Measurements from ENCODE around the gene MACROH2A1.

DNA sequence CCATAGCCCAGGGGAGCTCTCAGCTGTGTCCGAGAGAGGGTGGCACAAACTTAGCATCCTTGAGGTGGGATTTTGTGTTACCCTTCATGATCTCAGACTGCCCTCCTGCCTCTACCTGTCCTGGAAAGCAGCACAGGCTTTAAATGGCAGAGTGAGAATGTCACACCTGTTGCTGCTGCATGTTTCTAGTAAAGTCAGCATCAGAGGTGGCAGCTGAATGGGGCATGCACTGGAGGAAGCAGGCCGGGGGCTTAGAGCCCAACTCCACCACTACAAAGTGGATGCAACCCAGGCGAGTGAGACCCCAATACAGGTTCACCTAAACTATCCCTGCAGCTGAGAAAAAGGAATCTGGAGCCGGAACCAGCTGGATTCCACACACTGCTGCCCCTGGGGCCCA is 51.6 kb downstream of the MACROH2A1 start:
- TF ChIP-seq CTCF (IDR thresholded peaks at IDR 0.05 in 2 of 3, conservative IDR thresholded peaks at IDR 0.05 in 1 of 3; ENCODE audit: control insufficient read depth in 2 of 3, extremely low read depth in 1 of 3, insufficient read depth in 1 of 3, low read depth in 3 of 3, low read length in 3 of 3) (no peak), ESRRA (IDR thresholded peaks at IDR 0.05; ENCODE audit: low read length) (no peak), TAF1 (IDR thresholded peaks at IDR 0.05; ENCODE audit: borderline replicate concordance, low read depth, low read length) (no peak), RELA (IDR thresholded peaks at IDR 0.05; ENCODE audit: borderline replicate concordance, partially characterized antibody) (no peak), ATF7 (IDR thresholded peaks at IDR 0.05; ENCODE audit: low read depth) (no peak), WRNIP1 (IDR thresholded peaks at IDR 0.05; ENCODE audit: borderline replicate concordance, low read depth, low read length) (no peak)
- TF ChIP-seq, protein P1, sequence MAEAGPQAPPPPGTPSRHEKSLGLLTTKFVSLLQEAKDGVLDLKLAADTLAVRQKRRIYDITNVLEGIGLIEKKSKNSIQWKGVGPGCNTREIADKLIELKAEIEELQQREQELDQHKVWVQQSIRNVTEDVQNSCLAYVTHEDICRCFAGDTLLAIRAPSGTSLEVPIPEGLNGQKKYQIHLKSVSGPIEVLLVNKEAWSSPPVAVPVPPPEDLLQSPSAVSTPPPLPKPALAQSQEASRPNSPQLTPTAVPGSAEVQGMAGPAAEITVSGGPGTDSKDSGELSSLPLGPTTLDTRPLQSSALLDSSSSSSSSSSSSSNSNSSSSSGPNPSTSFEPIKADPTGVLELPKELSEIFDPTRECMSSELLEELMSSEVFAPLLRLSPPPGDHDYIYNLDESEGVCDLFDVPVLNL (IDR thresholded peaks at IDR 0.05; ENCODE audit: low read depth, low read length), result no peak
- TF ChIP-seq, protein P2, sequence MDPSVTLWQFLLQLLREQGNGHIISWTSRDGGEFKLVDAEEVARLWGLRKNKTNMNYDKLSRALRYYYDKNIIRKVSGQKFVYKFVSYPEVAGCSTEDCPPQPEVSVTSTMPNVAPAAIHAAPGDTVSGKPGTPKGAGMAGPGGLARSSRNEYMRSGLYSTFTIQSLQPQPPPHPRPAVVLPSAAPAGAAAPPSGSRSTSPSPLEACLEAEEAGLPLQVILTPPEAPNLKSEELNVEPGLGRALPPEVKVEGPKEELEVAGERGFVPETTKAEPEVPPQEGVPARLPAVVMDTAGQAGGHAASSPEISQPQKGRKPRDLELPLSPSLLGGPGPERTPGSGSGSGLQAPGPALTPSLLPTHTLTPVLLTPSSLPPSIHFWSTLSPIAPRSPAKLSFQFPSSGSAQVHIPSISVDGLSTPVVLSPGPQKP (IDR thresholded peaks at IDR 0.05; ENCODE audit: low read depth, low read length), result no peak
